Measurements from ENCODE around the gene OR9G1.
"Not testable (repeated sequence)": the region's sequence is repeated elsewhere in the genome, so short reads cannot be mapped to it uniquely, and the experiment has no call there.

The OR9G1 gene

DNA sequence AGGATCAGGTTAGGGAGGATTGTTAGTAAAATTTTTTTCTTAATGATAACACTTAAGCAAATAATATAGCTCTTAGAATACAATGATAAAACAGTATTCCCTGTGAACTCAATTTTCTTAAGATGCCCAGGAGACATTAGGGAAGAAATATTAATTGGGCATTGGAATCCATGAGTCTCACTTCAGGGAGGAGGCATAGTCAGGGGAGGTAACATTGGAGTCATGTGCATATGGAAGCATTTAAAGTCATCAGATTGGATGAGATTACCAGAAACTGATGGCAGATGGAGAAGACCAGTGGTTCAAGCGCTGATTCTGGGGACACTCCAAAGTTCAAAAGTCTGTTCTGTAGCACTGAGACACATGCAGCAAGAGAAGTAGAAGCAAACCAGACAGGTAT, at the start of gene OR9G1:
Gene OR9G1 (plus strand): TSS at position 301 of the 400 bp plus-strand sequence. CDS start 1,293 bp downstream, outside the sequence.
- no peak for DNase-seq

DNA sequence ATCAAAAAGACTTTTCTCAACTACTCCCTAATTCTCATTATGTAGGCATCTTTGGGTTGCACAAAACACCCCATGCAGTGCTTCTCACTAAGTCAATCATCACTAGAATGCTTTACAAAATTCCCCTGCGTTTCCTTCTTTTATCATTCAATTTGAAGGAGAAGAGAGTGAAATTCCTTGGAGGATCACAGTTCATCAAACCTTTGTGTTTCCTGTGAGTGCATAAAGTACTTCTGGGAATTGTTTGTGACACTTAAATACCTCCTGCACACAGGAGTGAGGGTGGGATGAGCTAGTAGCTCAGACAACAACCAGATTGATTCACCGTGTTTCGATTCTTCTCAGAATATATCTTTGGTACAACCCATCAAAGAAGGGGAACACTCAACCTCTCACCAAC, 39.1 kb upstream of the OR9G1 start:
- DNase-seq, result no peak

DNA sequence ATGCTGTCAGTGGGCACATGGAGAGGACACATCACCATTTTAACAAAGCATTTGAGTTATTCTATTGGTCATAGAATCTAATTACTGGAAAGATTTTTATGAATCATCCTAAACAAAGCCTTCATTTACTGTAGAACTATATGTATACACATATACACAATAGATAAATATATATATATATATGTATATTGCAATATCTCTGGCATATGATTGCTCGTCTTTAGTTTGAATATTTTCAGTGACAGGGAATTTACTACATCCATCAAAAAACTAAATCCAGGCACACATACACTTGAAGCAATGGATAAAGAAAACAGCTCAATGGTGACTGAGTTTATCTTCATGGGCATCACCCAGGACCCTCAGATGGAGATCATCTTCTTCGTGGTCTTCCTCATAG, 35.5 kb upstream of the OR9G1 start, which contains the start of gene OR5AR1:
Gene OR5AR1 (plus strand): TSS at position 301 of the 400 bp plus-strand sequence. CDS start 0 bp downstream, at position 301.
- DNase-seq, result no peak

GRCh38 chr11:56670984-56671383, 27.9 kb upstream of the OR9G1 start:
- no peak for DNase-seq

GRCh38 chr11:56688554-56689100, 10.3 kb upstream of the OR9G1 start:
- no peak for DNase-seq

DNA sequence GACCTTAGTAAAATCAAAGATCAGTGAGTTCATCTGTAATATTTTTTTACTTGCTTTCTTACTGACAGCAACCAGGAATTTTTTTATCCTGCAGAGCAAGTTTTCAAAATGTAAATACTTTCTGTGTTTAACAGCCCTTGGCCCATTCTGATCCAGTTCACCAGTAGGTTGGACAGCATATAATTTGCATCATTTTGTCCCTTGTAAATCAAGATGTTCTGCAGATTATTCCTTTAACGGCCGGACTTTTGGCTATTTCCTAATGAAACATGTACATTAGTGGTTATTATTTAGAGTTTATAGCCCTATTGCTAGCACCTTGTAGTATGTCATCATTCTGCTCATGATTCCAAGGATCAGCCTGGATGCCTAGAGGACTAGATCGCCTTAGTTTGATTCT, 7.7 kb upstream of the OR9G1 start:
- not testable (repeated sequence) for DNase-seq

DNA sequence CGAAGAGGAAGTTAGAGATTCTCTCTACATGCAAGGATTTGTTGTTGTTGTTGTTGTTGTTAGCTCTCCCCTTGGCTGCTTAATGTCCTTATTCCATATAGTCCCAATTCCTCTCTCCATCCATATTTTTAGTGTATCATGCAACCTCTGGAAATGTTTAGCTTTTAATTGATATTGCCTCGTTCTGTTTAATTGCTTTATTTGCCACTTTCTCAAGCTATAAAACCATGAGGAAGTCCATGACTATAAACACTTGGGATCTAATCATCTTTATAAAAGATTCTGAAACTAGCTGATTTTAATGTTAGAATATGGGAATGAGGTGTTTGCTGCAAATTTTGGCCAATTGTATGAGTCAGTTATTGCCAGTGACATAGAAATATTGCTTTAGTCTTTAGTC, 5.5 kb upstream of the OR9G1 start:
- no peak for DNase-seq

DNA sequence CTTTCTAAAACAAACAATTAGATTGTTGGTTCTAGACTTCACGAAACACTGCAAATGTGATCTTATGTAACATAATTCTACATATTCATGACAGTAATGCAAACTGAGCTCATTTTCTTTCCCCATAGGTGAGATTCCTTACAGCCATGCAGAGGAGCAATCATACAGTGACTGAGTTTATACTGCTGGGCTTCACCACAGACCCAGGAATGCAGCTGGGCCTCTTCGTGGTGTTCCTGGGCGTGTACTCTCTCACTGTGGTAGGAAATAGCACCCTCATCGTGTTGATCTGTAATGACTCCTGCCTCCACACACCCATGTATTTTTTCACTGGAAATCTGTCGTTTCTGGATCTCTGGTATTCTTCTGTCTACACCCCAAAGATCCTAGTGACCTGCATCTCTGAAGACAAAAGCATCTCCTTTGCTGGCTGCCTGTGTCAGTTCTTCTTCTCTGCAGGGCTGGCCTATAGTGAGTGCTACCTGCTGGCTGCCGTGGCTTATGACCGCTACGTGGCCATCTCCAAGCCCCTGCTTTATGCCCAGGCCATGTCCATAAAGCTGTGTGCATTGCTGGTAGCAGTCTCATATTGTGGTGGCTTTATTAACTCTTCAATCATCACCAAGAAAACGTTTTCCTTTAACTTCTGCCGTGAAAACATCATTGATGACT, 1.5 kb downstream of the OR9G1 start:
- DNase-seq, result no peak

DNA sequence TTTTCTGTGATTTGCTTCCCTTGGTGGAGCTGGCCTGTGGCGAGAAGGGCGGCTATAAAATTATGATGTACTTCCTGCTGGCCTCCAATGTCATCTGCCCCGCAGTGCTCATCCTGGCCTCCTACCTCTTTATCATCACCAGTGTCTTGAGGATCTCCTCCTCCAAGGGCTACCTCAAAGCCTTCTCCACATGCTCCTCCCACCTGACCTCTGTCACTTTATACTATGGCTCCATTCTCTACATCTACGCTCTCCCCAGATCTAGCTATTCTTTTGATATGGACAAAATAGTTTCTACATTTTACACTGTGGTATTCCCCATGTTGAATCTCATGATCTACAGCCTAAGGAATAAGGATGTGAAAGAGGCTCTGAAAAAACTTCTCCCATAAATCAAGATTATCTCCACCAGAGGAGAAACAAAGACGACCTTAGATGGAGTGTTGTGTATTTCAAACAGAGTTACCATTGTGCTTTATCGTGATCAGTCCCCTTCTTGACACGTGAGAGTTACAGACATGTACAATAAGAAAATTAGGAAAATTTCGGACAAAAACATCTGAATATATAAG, 2.1 kb downstream of the OR9G1 start:
- DNase-seq, result no peak

GRCh38 chr11:56705784-56706396, 7.0 kb downstream of the OR9G1 start:
- no peak for DNase-seq

DNA sequence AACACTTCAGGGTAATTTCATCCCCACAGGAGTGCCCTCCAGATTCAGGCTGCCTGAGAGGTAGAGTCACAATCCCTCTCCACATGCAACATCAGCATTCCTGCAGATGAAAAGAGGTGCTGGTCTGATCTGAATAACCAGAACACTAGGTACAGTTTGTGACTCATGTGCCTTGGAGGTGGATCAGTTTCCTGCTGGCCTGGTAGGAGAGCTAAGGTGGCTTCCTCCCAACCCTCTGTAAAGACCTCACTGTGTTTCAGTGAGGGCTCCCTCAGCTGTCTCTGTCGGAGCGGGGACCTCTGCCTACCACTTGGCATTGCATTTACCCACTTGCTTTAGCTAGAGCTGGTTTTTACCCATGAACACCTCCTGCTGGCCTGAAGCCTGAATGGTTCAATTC, 7.6 kb downstream of the OR9G1 start:
- DNase-seq, result no peak

- DNase-seq, result no peak
Measured at GRCh38 chr11:56714206-56714605, 15.3 kb downstream of the OR9G1 start.

GRCh38 chr11:56716379-56716854, 17.5 kb downstream of the OR9G1 start:
- no peak for DNase-seq

DNA sequence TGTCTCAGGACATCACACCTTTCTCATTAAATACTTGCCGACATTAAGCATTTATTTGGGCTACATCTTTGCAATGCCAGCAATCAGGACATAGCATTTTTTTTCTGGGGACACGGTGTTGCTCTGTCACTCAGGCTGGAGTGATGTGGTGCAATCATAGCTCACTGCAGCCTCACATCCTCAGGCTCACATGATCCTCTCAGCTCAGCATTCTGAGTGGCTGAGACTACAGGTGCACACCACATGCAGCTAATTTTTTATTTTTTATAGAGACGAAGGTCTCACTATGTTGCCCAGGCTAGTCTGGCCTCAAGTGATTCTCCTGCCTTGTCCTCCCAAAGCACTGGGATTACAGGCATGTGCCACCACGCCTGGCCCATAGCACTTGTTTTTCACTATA, 21.6 kb downstream of the OR9G1 start:
- DNase-seq, result no peak

GRCh38 chr11:56740107-56740506, 41.2 kb downstream of the OR9G1 start:
- no peak for DNase-seq

GRCh38 chr11:56740886-56741285, 42.0 kb downstream of the OR9G1 start:
- DNase-seq, result no peak

GRCh38 chr11:56748597-56748996, 49.7 kb downstream of the OR9G1 start, which contains the start of gene OR9G4:
OR9G4 (minus strand) TSS chr11:56748697; CDS start chr11:56743766, 4,931 bp downstream.
- no peak for DNase-seq

- no peak for DNase-seq
Measured at GRCh38 chr11:56750190-56750589, 51.3 kb downstream of the OR9G1 start.

- no peak for DNase-seq
Measured at GRCh38 chr11:56751480-56751879, 52.6 kb downstream of the OR9G1 start.
